HCT116 (cell line): ENCODE results near the gene SLC22A23. TPM values are rescaled to one million over a fixed set of nuclear protein-coding genes. Genes with fewer than 3 reads are reported as not detected.

Source experiments
- ATAC-seq: fragments of 200-7000 bp; cut with Tn5 transposase; 2 replicates; pipeline ENCODE4 v1.9.1; 2020; ENCODE audit warnings: mild to moderate bottlenecking, moderate library complexity
- BruUV-seq: library from RNA; stranded (reverse); fragments of 400-500 nt; replicated peaks from 2 replicates; lab custom pipeline; 2021; lab: Mats Ljungman, UMichigan
- CTCF ChIA-PET: fragments of 300-600 bp; sonication (Branson Sonifier 250); formaldehyde crosslinking; loops from one replicate; lab custom pipeline; 2021; ENCODE audit warnings: antibody characterized with exemption; lab: Charles Lee
- POLR2A ChIA-PET: fragments of 300-600, 350-600 bp; sonication (Branson Sonifier 250); formaldehyde crosslinking; loops from one replicate; lab custom pipeline; 2021; ENCODE audit warnings: antibody characterized with exemption; lab: Charles Lee
- RAD21 ChIA-PET, 2 experiments: fragments of 300-600 bp; sonication (Branson Sonifier 250); formaldehyde crosslinking; loops; one replicate each; lab custom pipeline; 2023; ENCODE audit warnings: low total read pairs in 2 of 2; ENCODE audit not compliant: uncharacterized antibody in 2 of 2, unreplicated experiment in 2 of 2, low non-redundant PET in 1 of 2; lab: Charles Lee
- DNase-seq: peaks from one replicate; pipeline ENCODE4 v3.0.0-alpha.2; 2010; ENCODE audit warnings: low read depth, low spot score
- H2AFZ ChIP-seq: fragments of 200-600 bp; shearing (Covaris generic), sonication (generic); 2 replicates; pipeline ENCODE4 v1.6.1; 2017; ENCODE audit warnings: low read depth, mixed run types, mixed read lengths, antibody characterized with exemption, low read length; ENCODE audit not compliant: poor library complexity, severe bottlenecking
- H3K27ac ChIP-seq: 2 replicates; pipeline ENCODE4 v1.5.1; 2012; ENCODE audit warnings: low read depth, low read length
- H3K27me3 ChIP-seq: fragments of 200-600 bp; sonication (generic); 2 replicates; pipeline ENCODE4 v1.6.1; 2016; ENCODE audit warnings: mixed run types, low read length, mixed read lengths; ENCODE audit not compliant: insufficient read depth
- H3K36me3 ChIP-seq, 2 experiments: fragments of 200-500 bp in 1 of 2; fragments of 200-600 bp in 1 of 2; sonication (Bioruptor generic) in 1 of 2; sonication (generic) in 1 of 2; 2 replicates each; pipeline versions ENCODE4 v1.5.1 to v1.6.1; 2014 to 2016; ENCODE audit warnings: low read length in 2 of 2, inconsistent platforms in 1 of 2, mixed read lengths in 1 of 2, mixed run types in 1 of 2; ENCODE audit not compliant: insufficient read depth in 2 of 2, control insufficient read depth in 1 of 2
- H3K4me1 ChIP-seq, 2 experiments: fragments of 200-600 bp in 1 of 2; sonication (generic) in 1 of 2; 2 replicates each; pipeline versions ENCODE4 v1.5.1 to v1.6.1; 2012 to 2017; ENCODE audit warnings: low read length in 2 of 2, inconsistent platforms in 1 of 2, mild to moderate bottlenecking in 1 of 2, mixed read lengths in 1 of 2, mixed run types in 1 of 2, moderate library complexity in 1 of 2; ENCODE audit not compliant: insufficient read depth in 2 of 2, control insufficient read depth in 1 of 2
- H3K4me2 ChIP-seq: fragments of 200-600 bp; sonication (generic); 2 replicates; pipeline ENCODE4 v1.6.1; 2017; ENCODE audit warnings: mixed run types, low read length, mixed read lengths
- H3K4me3 ChIP-seq, 2 experiments: fragments of 200-600 bp in 1 of 2; sonication (generic) in 1 of 2; replicated peaks in 1 of 2; 2 replicates each; pipeline ENCODE4 v1.5.1; 2011 to 2016; ENCODE audit warnings: low read length in 2 of 2, control low read depth in 1 of 2, low read depth in 1 of 2, mild to moderate bottlenecking in 1 of 2, mixed read lengths in 1 of 2, mixed run types in 1 of 2
- H3K79me2 ChIP-seq: fragments of 200-600 bp; sonication (generic); 2 replicates; pipeline ENCODE4 v1.6.1; 2017; ENCODE audit warnings: mild to moderate bottlenecking, mixed run types, low read length, moderate library complexity, mixed read lengths; ENCODE audit not compliant: insufficient read depth
- H3K9ac ChIP-seq: fragments of 200-600 bp; sonication (generic); 2 replicates; pipeline ENCODE4 v1.6.1; 2016; ENCODE audit warnings: low read length, mixed read lengths
- H3K9me2 ChIP-seq: fragments of 200-600 bp; sonication (generic), shearing (Covaris generic); 2 replicates; pipeline ENCODE4 v1.6.1; 2017; ENCODE audit warnings: mixed run types, mild to moderate bottlenecking, moderate library complexity; ENCODE audit not compliant: insufficient read depth
- H3K9me3 ChIP-seq, 2 experiments: fragments of 200-500 bp in 1 of 2; fragments of 200-600 bp in 1 of 2; sonication (Bioruptor generic) in 1 of 2; sonication (generic) in 1 of 2; 2 replicates each; pipeline ENCODE4 v1.6.1; 2014 to 2017; ENCODE audit warnings: low read length in 2 of 2, mixed read lengths in 2 of 2, inconsistent platforms in 1 of 2, low read depth in 1 of 2, mild to moderate bottlenecking in 1 of 2, mixed run types in 1 of 2, moderate library complexity in 1 of 2; ENCODE audit not compliant: control insufficient read depth in 1 of 2, insufficient read depth in 1 of 2
- H4K20me1 ChIP-seq: fragments of 200-600 bp; sonication (generic), shearing (Covaris generic); 2 replicates; pipeline ENCODE4 v1.6.1; 2017; ENCODE audit warnings: mixed run types, mild to moderate bottlenecking, moderate library complexity; ENCODE audit not compliant: insufficient read depth
- CEBPB ChIP-seq: IDR thresholded peaks from 2 replicates; pipeline ENCODE4 v1.6.1; 2012; ENCODE audit warnings: low read depth
- ELF1 ChIP-seq: IDR thresholded peaks from 2 replicates; pipeline ENCODE4 v1.6.1; 2012; ENCODE audit warnings: low read depth, borderline replicate concordance
- EZH2 ChIP-seq: fragments of 200-600 bp; sonication (generic); IDR thresholded peaks from 2 replicates; pipeline ENCODE4 v1.6.1; 2017; ENCODE audit warnings: antibody characterized with exemption, mixed run types
- EZH2phosphoT487 ChIP-seq: fragments of 200-600 bp; IDR thresholded peaks from 2 replicates; pipeline ENCODE4 v1.6.1; 2018; ENCODE audit warnings: antibody characterized with exemption, borderline replicate concordance
- MAX ChIP-seq: IDR thresholded peaks from 2 replicates; pipeline ENCODE4 v1.6.1; 2012
- POLR2AphosphoS5 ChIP-seq: IDR thresholded peaks from 2 replicates; pipeline ENCODE4 v1.6.1; 2011; ENCODE audit warnings: mild to moderate bottlenecking, low read depth, low read length, moderate library complexity
- RAD21 ChIP-seq: IDR thresholded peaks from 2 replicates; pipeline ENCODE4 v1.6.1; 2012; ENCODE audit warnings: low read depth, mild to moderate bottlenecking
- REST ChIP-seq: IDR thresholded peaks from 2 replicates; pipeline ENCODE4 v1.6.1; 2012; ENCODE audit warnings: low read depth
- SP1 ChIP-seq: IDR thresholded peaks from 2 replicates; pipeline ENCODE4 v1.6.1; 2012; ENCODE audit warnings: low read depth
- SRF ChIP-seq: IDR thresholded peaks from 2 replicates; pipeline ENCODE4 v1.6.1; 2012; ENCODE audit warnings: low read depth
- TCF7L2 ChIP-seq: IDR thresholded peaks from 2 replicates; pipeline ENCODE4 v1.7.0; 2011; ENCODE audit warnings: borderline replicate concordance, inconsistent platforms; ENCODE audit not compliant: insufficient read depth, insufficient read length; ENCODE audit errors: extremely low read depth
- YY1 ChIP-seq: IDR thresholded peaks from 2 replicates; pipeline ENCODE4 v1.6.1; 2011; ENCODE audit warnings: low read length, low read depth, moderate library complexity, mild to moderate bottlenecking; ENCODE audit not compliant: insufficient replicate concordance; ENCODE audit errors: extremely low read depth
- ZNF274 ChIP-seq: fragments of 200-500 bp; sonication (Bioruptor generic); IDR thresholded peaks from 2 replicates; pipeline ENCODE4 v1.6.1; 2014; ENCODE audit warnings: mild to moderate bottlenecking, low read depth, low read length, inconsistent platforms
- intact Hi-C: fragments of 100-400 bp; cut with micrococcal nuclease; formaldehyde crosslinking; loops from 2 replicates; pipeline ENCODE4 v1.10.0; 2022
- total RNA-seq: library from RNA; stranded (reverse); gene quantifications from one replicate; pipeline ENCODE4 v1.2.1, GENCODE V29; 2021; ENCODE audit not compliant: unreplicated experiment

SLC22A23 gene
- total RNA-seq, 1 experiment from 2014 or later: 11.5 TPM

- Histone ChIP-seq H3K36me3 (no peaks in the 10 kb centered on the region), H3K79me2 (no peaks in the 10 kb centered on the region; the same call in 1 of the 2 replicates), H3K4me2 (no peak overlapping the region), H3K27me3 (no peaks in the 10 kb centered on the region), H4K20me1 (no peaks in the 10 kb centered on the region), H3K4me3 (no peak overlapping the region), H3K9me2 (no peaks in the 10 kb centered on the region), H3K9me3 (no peaks in the 10 kb centered on the region), H3K9ac (no peak overlapping the region), H2AFZ (no peak overlapping the region), H3K4me1 (no peaks in the 10 kb centered on the region), H3K27ac (no peak overlapping the region)
- intact Hi-C loops: no loop called here
- CTCF ChIA-PET: no interaction called here
- DNase-seq (no peak), ATAC-seq (no peak)
- BruUV-seq: no TSS peak
- no peak for TF ChIP-seq MAX
- TF ChIP-seq ELF1: no peak
- TF ChIP-seq ZNF274: no peak
- no peak for TF ChIP-seq REST
- POLR2A ChIA-PET: no interaction called here
- RAD21 ChIA-PET: no interaction called here
Measured at GRCh38 chr6:3428247-3428646, 28.6 kb downstream of the SLC22A23 start.

GRCh38 chr6:3427687-3428085, 29.2 kb downstream of the SLC22A23 start:
- Histone ChIP-seq H3K4me3 (no peak overlapping the region), H3K9me2 (no peaks in the 10 kb centered on the region), H3K36me3 (no peaks in the 10 kb centered on the region), H4K20me1 (no peaks in the 10 kb centered on the region), H3K4me2 (no peak overlapping the region), H3K79me2 (no peaks in the 10 kb centered on the region; the same call in 1 of the 2 replicates), H3K27me3 (no peaks in the 10 kb centered on the region), H3K9ac (no peak overlapping the region), H3K4me1 (no peaks in the 10 kb centered on the region), H3K9me3 (no peaks in the 10 kb centered on the region), H3K27ac (no peak overlapping the region), H2AFZ (no peak overlapping the region)
- RAD21 ChIA-PET: no interaction called here
- POLR2A ChIA-PET: no interaction called here
- no peak for ATAC-seq
- DNase-seq: no peak
- intact Hi-C loops: no loop called here
- TF ChIP-seq ELF1 (no peak), REST (no peak), POLR2AphosphoS5 (no peak), CEBPB (no peak), SRF (no peak), EZH2phosphoT487 (no peak), ZNF274 (no peak), SP1 (no peak), YY1 (no peak), EZH2 (no peak), TCF7L2 (no peak), RAD21 (no peak)
- CTCF ChIA-PET: no interaction called here
- no TSS peak for BruUV-seq
